GM21717 (cell line): ENCODE results near the gene CCDC77.

ENCODE experiments used
- ATAC-seq: cut with Tn5 transposase; IDR thresholded peaks from one replicate; pipeline ENCODE4 v1.9.1; 2021; ENCODE audit warnings: mild to moderate bottlenecking, moderate library complexity; ENCODE audit not compliant: unreplicated experiment

CCDC77 gene

GRCh38 chr12:480831-481816, 79.7 kb downstream of the CCDC77 start:
- no peak for ATAC-seq

DNA sequence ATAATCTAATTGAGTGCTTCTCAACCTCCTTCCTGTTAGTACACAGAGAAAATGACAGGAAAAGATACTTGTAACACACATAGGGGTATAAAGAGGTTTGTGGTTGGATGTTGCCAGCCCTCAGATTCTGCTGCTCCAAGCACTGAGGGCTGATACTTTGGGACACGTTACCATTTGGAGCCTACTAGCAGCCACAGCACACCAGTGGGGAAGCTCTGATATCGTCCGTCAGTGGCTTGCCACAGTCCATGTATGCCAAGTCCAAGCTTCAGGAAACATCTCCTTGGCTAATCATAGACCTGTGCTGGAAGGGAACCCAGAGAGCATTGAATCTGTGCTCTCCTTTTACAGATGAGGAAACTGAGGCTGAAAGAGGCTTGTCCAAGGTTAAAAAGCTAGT, 80.6 kb downstream of the CCDC77 start:
- no peak for ATAC-seq

DNA sequence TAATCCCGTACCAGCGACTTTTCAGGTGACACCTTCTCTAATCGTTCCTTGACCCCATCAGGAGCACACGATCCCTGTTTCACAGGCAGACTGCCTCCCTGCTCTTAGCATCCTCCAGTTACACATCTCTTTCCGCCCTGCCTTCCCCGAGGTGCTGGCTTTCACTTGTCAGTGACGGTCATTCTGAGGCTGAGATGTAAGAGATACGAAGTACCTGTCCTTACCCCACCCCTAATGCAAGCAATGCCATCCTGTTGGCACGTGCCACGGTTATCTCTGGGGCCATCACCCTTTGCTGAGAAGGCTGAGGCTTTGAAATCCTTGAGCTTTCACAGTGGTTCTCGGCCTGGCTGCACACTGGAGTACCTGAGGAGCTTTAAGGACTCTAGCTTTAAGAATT, 82.7 kb downstream of the CCDC77 start:
- ATAC-seq: no peak

DNA sequence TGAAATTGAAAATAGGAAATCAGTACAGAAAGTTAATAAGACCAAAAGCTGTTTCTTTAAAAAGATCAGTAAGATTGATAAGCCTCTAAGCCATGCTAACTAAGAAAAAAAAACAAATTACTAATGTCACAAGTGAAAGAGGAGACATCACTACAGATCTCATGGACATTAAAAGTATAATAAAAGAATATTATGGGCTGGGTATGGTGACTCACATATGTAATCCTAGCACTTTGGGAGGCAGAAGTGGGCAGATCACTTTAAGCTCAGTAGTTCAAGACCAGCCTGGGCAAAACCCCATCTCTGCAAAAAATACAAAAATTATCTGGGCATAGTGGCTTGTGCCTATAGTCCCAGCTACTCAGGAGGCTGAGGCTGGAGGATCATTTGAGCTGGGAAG, 88.8 kb downstream of the CCDC77 start:
- ATAC-seq: no peak
